Effector memory CD4-positive, alpha-beta T cell (primary cell): ENCODE data around the gene PSMB1.
A peak's percentile ranks its signal among the peaks of the same experiment; 100 is the strongest.

ENCODE experiments used
- DNase-seq, 3 donors: peaks; one replicate each; pipeline ENCODE4 v3.0.0-alpha.2; 2020
- H3K27ac ChIP-seq: 2 replicates; pipeline ENCODE4 v1.7.0; 2013; ENCODE audit warnings: mild to moderate bottlenecking, low read length, moderate library complexity; ENCODE audit not compliant: insufficient read depth, poor library complexity, severe bottlenecking
- H3K27me3 ChIP-seq: replicated peaks from 2 replicates; pipeline ENCODE4 v1.7.0; 2013; ENCODE audit warnings: mild to moderate bottlenecking, low read length; ENCODE audit not compliant: insufficient read depth, control insufficient read depth, poor library complexity, severe bottlenecking
- H3K36me3 ChIP-seq: 2 replicates; pipeline ENCODE4 v1.7.0; 2013; ENCODE audit warnings: mild to moderate bottlenecking, low read length, moderate library complexity; ENCODE audit not compliant: control insufficient read depth, insufficient read depth
- H3K4me1 ChIP-seq: 2 replicates; pipeline ENCODE4 v1.7.0; 2013; ENCODE audit warnings: low read length, mild to moderate bottlenecking; ENCODE audit not compliant: control insufficient read depth, insufficient read depth, poor library complexity, severe bottlenecking
- H3K4me3 ChIP-seq: 2 replicates; pipeline ENCODE4 v1.7.0; 2013; ENCODE audit warnings: low read length, low read depth, mild to moderate bottlenecking; ENCODE audit not compliant: insufficient read depth, poor library complexity, severe bottlenecking
- H3K9me3 ChIP-seq: 2 replicates; pipeline ENCODE4 v1.7.0; 2013; ENCODE audit warnings: mild to moderate bottlenecking, low read length, moderate library complexity; ENCODE audit not compliant: control insufficient read depth

The PSMB1 gene

DNA sequence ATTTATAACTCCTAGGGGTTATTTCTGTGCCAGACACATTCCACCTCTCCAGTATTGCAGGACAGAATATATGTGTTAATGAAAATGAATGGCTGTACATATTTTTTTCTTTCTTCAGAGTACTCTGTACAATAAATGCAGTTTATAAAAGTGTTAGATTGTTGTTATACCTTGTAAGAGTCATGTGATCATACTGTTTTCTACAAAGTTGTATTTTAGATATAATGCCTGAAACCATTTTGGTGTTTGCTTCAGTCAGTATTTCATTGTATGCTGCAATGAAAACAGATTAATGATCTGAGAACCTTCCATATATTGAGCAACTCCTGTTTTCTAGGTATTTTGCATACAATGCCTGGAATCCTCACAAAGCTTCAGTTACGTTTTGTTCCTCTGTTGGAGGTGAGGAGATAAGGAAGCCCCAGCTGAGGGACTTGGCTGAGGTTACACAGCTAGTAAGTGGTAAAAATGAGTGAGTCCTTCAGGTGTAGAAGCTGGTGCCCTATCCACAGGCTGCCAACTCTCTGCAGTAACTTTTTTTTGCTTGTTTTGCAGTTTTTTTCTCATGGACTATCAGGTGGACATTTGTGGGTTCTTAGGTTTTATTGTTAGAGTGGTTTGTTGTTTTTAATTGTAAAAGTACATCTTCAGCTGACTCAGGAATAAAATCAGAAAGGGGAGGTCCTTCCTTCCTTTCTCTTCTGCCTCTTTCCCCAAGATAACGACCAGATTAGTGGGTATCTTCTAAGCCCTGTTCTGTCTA is 19.8 kb upstream of the PSMB1 start:
- no peaks in the 10 kb centered on the region for H3K9me3 ChIP-seq
- no peaks in the 10 kb centered on the region for H3K4me1 ChIP-seq
- H3K27ac ChIP-seq, result no peak overlapping the region
- DNase-seq, result no peak
- H3K36me3 ChIP-seq, result peaks cover 66% of the 10 kb centered on the region
- no peak overlapping the region for H3K4me3 ChIP-seq
- no peaks in the 10 kb centered on the region for H3K27me3 ChIP-seq

DNA sequence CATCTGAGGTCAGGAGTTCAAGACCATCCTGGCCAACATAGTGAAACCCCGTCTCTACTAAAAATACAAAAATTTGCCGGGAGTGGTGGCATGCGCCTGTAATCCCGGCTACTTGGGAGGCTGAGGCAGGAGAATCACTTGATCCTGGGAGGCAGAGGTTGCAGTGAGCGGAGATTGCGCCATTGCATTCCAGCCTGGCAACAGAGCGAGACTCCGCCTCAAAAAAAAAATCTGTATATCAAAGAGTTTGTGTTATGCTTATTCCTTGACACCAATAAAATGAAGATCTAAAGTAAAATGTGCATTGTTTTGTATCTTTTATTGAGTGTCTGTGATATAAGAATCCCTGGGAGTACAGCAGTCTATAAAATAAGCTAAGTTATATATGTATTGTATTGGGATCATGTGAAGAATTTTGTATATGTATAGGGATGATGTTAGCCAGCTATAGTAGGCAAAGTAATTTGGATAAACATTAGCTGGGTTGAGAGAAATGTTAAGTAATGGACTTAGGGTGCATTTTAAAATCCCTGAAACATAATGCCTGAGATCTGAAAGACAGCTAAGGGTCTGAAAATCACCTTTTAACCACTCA is 11.9 kb upstream of the PSMB1 start:
- peaks cover 63% of the 10 kb centered on the region for H3K36me3 ChIP-seq
- H3K27ac ChIP-seq, result no peak overlapping the region
- no peaks in the 10 kb centered on the region for H3K9me3 ChIP-seq
- no peak overlapping the region for H3K4me3 ChIP-seq
- DNase-seq, result no peak
- peaks cover 3% of the 10 kb centered on the region for H3K4me1 ChIP-seq
- no peaks in the 10 kb centered on the region for H3K27me3 ChIP-seq

DNA sequence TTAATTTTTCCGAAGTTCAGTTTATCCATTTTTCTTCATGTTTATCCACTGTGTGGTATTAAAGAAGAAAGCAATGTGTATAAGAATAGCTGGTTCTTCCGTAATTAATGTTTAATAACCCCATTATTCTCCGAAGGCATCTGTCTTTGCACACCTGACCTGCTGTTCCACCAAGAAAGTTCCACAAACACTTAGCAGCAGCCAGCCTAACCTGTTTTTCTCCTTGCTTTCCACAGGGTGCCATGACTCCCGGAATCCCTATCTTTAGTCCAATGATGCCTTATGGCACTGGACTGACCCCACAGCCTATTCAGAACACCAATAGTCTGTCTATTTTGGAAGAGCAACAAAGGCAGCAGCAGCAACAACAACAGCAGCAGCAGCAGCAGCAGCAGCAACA is 8.4 kb upstream of the PSMB1 start:
- DNase-seq, result no peak
- H3K4me1 ChIP-seq, result peaks cover 3% of the 10 kb centered on the region
- no peaks in the 10 kb centered on the region for H3K27me3 ChIP-seq
- H3K36me3 ChIP-seq, result peaks cover 48% of the 10 kb centered on the region
- H3K27ac ChIP-seq, result no peak overlapping the region
- no peak overlapping the region for H3K4me3 ChIP-seq
- no peaks in the 10 kb centered on the region for H3K9me3 ChIP-seq

DNA sequence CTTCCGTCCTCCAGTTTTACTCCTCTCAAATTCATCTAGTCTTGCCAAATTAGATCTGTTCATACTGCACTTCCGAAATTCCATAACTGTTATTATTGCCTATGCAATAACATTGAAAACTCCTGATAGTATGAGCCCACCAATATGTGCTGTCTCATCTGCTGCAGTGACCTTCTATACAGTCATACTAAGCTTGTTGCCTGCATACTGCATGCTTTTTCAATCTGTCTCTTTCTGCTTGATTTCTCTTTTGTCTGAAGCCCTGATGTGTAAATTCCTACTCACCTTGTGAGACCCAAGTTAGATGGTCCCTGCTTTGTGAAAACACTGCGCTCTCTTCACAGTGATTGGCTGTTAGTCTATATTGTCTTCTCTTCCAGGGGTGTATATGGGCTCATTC is 2.2 kb upstream of the PSMB1 start:
- Histone ChIP-seq H3K4me1 (peaks cover 28% of the 10 kb centered on the region), H3K9me3 (no peaks in the 10 kb centered on the region), H3K27me3 (no peaks in the 10 kb centered on the region), H3K4me3 (peak overlapping the region; percentile 93), H3K27ac (no peak overlapping the region), H3K36me3 (peaks cover 10% of the 10 kb centered on the region)
- no peak for DNase-seq

DNA sequence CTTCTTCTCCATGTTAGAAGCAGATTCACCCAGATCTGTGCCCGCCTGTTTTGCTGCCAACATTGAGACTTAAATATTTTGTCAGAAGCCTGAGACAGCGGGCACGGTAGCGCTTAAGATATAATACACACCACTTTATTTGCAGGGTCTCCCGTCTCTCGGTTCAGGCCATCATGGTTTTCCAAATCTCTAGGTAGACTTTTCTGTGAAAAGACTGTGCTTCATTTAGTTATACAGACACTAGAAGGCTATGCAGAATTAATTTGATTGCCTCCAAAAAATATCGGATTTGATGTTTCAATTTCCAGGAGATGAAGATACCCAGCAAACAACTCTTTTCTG is 1.7 kb upstream of the PSMB1 start:
- Histone ChIP-seq H3K4me3 (peak overlapping the region; percentile 93), H3K27me3 (no peaks in the 10 kb centered on the region), H3K4me1 (peaks cover 28% of the 10 kb centered on the region), H3K9me3 (no peaks in the 10 kb centered on the region), H3K27ac (peak overlapping the region; percentile 91), H3K36me3 (peaks cover 14% of the 10 kb centered on the region)
- DNase-seq, result no peak

DNA sequence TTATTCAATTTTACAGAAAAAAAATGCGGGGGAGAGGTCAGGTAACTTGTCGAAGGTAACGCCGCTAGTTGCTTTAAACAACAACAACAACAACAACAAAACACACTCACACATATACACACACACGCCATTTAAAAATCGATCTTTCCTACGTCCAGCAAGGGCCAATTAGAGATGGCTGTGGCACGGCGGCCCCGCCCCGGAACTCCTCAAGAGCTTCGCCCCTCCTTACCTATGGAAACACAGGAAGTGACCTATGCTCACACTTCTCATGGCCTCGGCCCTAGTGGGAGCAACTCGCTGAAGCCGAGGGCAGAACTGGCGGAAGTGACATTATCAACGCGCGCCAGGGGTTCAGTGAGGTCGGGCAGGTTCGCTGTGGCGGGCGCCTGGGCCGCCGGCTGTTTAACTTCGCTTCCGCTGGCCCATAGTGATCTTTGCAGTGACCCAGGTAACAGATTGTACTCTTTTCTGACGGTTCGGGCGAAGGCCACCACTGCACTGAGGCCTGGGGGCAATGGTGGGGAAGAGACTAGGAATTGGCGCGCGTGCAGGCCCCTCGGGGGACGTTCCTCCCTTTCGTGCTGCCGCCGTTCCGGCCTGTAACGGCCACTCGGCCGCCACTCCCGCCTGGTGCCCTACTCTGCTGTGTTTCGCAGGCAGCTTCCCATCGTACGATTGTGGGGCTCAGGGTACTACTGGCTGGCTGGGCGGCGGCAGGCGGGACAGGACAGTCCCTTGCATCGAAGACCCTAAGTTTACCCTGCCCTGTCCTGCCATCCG is 1.1 kb upstream of the PSMB1 start, which contains the start of gene TBP:
TSS of gene TBP (plus strand) at position 357 of the 783 bp plus-strand sequence. CDS start 2,661 bp downstream, outside the sequence.
- Histone ChIP-seq H3K27me3 (no peaks in the 10 kb centered on the region), H3K4me1 (peaks cover 28% of the 10 kb centered on the region), H3K27ac (peak within 1 kb of the TSS; percentile 91), H3K9me3 (no peaks in the 10 kb centered on the region), H3K36me3 (peaks cover 14% of the 10 kb centered on the region), H3K4me3 (peak within 1 kb of the TSS; percentile 93)
- peak; percentile 92 to 98 (median 97) for DNase-seq

DNA sequence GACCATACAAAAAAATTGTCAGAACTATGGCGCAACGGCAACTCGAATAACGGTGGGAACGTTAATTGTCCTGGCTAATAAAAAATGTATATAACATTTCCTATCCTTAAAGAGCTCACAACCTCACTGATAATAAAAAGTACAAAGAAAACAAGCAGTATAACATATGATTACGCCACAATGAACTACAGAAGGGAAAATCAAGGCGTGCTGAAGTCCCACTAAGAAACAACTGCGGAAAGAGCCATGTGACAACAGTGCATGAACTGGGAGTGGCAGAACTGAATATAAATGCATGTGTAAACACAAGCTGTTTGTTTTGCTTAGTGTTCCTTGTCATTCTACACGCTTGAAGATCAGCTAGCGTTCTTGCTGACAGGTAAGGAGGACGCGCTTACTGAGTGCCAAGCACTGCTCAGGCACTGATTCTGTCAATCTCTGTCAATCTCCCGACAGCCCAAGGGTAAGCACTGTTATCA is 466 bp upstream of the PSMB1 start:
- Histone ChIP-seq H3K36me3 (peaks cover 14% of the 10 kb centered on the region), H3K4me3 (peak overlapping the region; percentile 93), H3K27me3 (no peaks in the 10 kb centered on the region), H3K9me3 (no peaks in the 10 kb centered on the region), H3K4me1 (peaks cover 28% of the 10 kb centered on the region), H3K27ac (peak overlapping the region; percentile 91)
- DNase-seq, result peak in 1 of 3 donors; percentile 44

DNA sequence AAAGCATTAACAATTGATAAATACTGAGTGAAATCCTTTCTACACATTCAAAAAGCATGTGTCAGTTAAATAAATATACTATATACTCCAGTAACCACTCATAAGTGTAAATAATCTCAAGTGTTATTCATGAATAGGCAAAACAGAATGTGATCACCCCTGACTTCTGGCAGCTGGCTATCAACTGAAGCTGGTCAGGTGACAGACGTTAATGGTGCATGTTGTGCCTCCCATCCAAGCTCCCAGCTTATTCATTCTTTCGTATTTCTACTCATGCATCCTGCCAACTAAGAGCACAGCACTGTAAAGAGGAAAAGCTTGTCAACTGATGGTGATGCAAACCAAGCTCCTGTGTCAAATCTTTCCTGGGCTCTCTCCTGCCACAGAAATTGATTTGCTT is 7.7 kb downstream of the PSMB1 start:
- Histone ChIP-seq H3K9me3 (no peaks in the 10 kb centered on the region), H3K4me1 (no peaks in the 10 kb centered on the region), H3K27ac (no peak overlapping the region), H3K27me3 (no peaks in the 10 kb centered on the region), H3K4me3 (no peak overlapping the region), H3K36me3 (peaks cover 71% of the 10 kb centered on the region)
- DNase-seq, result no peak

DNA sequence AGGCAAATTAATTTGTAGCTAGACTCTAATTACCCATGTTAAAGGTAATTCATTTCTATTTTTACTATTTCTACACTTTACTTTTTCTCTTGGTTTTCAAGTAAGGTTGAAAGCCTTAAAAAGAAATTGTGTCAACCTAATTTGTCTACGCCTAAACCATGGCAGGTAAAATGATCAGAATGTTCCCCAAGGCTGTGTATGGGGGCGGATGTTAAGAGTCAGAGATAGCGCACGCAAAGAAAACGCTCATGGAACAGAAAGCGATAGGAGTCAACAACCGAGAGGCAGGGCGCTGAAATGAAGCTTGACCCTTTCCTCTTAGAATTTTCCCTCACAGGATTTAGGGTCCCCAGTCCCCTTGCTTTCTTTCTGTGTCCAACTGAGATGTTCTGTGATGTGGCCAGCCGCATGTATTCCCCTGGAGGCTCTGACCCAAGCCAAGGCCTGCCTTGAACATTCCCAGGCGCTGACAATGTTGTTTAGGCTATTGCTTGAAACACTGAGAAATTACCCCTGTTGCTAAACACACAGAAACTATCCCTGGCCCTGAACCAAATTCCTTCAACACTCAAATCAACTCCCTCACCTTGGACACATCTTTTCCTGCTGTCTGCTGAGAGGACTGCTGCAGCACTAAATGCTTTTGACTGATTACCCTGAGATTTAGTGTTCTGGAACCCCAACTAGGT is 10.9 kb downstream of the PSMB1 start:
- no peaks in the 10 kb centered on the region for H3K9me3 ChIP-seq
- no peaks in the 10 kb centered on the region for H3K4me1 ChIP-seq
- no peak overlapping the region for H3K4me3 ChIP-seq
- H3K27ac ChIP-seq, result no peak overlapping the region
- H3K36me3 ChIP-seq, result peaks cover 84% of the 10 kb centered on the region
- no peak for DNase-seq
- H3K27me3 ChIP-seq, result no peaks in the 10 kb centered on the region
